HG03575 (cell line): Measurements from ENCODE around the gene DEFB121.
"Not testable (repeated sequence)": the region's sequence is repeated elsewhere in the genome, so short reads cannot be mapped to it uniquely, and the experiment has no call there.

ENCODE experiments used
- ATAC-seq: cut with Tn5 transposase; IDR thresholded peaks from one replicate; pipeline ENCODE4 v1.9.1; 2021; ENCODE audit not compliant: unreplicated experiment, insufficient number of reproducible peaks, low FRiP score; ENCODE audit errors: extremely low read depth

Gene DEFB121

GRCh38 chr20:31406115-31406514 is at the start of gene DEFB121:
Gene DEFB121, minus strand, starts transcription at chr20:31406215. Its CDS starts 63 bp downstream, at chr20:31406152.
- no peak for ATAC-seq

- no peak for ATAC-seq
Measured at GRCh38 chr20:31454361-31454760, 48.3 kb upstream of the DEFB121 start.

- ATAC-seq = no peak
Measured at GRCh38 chr20:31452575-31452974, 46.6 kb upstream of the DEFB121 start.

GRCh38 chr20:31449511-31450414 is 43.7 kb upstream of the DEFB121 start:
- ATAC-seq = no peak

- ATAC-seq = no peak
Measured at GRCh38 chr20:31446084-31446819, 40.2 kb upstream of the DEFB121 start.

GRCh38 chr20:31440012-31440659 is 34.1 kb upstream of the DEFB121 start, which contains the start of gene DEFB123:
Gene DEFB123, plus strand, starts transcription at chr20:31440632. Its CDS starts 67 bp downstream, at chr20:31440699.
- no peak for ATAC-seq

GRCh38 chr20:31430568-31431115 is 24.6 kb upstream of the DEFB121 start:
- ATAC-seq = no peak

GRCh38 chr20:31427576-31427975 is 21.6 kb upstream of the DEFB121 start:
- ATAC-seq = not testable (repeated sequence)

GRCh38 chr20:31426891-31427551 is 21.0 kb upstream of the DEFB121 start:
- ATAC-seq = not testable (repeated sequence)

- ATAC-seq = no peak
Measured at GRCh38 chr20:31425797-31426196, 19.8 kb upstream of the DEFB121 start.

- ATAC-seq = no peak
Measured at GRCh38 chr20:31418307-31418706, 12.3 kb upstream of the DEFB121 start.

GRCh38 chr20:31415653-31416052 is 9.6 kb upstream of the DEFB121 start:
- no peak for ATAC-seq

GRCh38 chr20:31414381-31414780 is 8.4 kb upstream of the DEFB121 start:
- ATAC-seq = no peak

GRCh38 chr20:31410011-31410410 is 4.0 kb upstream of the DEFB121 start:
- ATAC-seq = no peak

GRCh38 chr20:31403886-31404285 is 2.1 kb downstream of the DEFB121 start:
- no peak for ATAC-seq

GRCh38 chr20:31394900-31395299 is 11.1 kb downstream of the DEFB121 start:
- ATAC-seq = no peak

GRCh38 chr20:31392836-31393235 is 13.2 kb downstream of the DEFB121 start:
- ATAC-seq = no peak

- ATAC-seq = no peak
Measured at GRCh38 chr20:31390490-31390889, 15.5 kb downstream of the DEFB121 start, which contains the start of gene DEFB119. Gene DEFB119, minus strand, starts transcription at chr20:31390590. Its CDS starts 107 bp downstream, at chr20:31390483.

GRCh38 chr20:31374346-31374745 is 31.7 kb downstream of the DEFB121 start:
- no peak for ATAC-seq
